Stimulated activated CD8-positive, alpha-beta memory T cell treated with anti-CD3 and anti-CD28 coated beads, Interleukin-15, amount 100 ng/mL, for 48 hours (primary cell): Measurements from ENCODE around the gene KCNG4.

ENCODE experiments used
- DNase-seq, 2 donors: peaks; one replicate each; pipeline ENCODE4 v3.0.0-alpha.2; 2020; ENCODE audit warnings: low read depth in 2 of 2

Gene KCNG4, protein sequence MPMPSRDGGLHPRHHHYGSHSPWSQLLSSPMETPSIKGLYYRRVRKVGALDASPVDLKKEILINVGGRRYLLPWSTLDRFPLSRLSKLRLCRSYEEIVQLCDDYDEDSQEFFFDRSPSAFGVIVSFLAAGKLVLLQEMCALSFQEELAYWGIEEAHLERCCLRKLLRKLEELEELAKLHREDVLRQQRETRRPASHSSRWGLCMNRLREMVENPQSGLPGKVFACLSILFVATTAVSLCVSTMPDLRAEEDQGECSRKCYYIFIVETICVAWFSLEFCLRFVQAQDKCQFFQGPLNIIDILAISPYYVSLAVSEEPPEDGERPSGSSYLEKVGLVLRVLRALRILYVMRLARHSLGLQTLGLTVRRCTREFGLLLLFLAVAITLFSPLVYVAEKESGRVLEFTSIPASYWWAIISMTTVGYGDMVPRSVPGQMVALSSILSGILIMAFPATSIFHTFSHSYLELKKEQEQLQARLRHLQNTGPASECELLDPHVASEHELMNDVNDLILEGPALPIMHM

DNA sequence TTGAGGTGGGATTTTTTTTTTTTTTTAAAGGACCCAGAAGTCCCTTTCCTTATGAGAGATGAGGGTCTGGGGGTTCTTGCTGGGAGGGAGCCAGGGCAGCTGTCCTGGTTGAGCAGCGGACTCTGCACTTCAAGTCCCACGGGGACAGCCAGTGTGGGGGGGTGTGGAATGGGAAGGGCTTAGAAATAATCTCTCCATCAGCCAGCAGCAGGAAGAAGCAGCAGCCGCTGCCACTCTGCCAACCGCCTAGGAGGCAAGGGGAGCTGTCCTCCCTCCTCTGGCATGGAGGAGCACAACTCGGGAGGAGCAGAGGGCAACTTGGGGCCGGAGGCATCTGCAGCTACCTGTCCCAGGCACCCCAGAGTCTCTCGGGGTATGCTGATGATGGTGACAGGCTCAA lies at the start of gene KCNG4:
KCNG4 (minus strand) TSS at position 104 of the 400 bp plus-strand sequence. CDS start 2,527 bp downstream, outside the sequence.
- DNase-seq: no peak

DNA sequence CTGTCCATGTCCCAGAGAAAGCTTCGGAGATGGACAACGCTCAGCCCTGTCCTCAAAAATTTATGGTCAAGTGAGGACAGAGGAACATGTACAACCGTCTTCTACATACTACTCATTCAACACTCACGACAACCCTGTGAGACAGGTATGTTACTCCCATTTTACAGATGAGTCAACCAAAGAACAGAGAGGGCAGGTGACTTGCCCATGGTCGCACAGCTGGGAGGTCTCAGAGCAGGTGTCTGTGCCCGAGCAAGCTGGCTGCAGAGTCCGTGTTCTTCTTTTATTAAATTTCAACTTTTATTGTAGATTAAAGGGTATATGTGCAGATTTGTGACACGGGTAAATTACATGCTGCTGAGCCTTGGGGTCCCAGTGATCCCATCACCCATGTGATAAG lies 49.1 kb upstream of the KCNG4 start:
- no peak for DNase-seq

DNA sequence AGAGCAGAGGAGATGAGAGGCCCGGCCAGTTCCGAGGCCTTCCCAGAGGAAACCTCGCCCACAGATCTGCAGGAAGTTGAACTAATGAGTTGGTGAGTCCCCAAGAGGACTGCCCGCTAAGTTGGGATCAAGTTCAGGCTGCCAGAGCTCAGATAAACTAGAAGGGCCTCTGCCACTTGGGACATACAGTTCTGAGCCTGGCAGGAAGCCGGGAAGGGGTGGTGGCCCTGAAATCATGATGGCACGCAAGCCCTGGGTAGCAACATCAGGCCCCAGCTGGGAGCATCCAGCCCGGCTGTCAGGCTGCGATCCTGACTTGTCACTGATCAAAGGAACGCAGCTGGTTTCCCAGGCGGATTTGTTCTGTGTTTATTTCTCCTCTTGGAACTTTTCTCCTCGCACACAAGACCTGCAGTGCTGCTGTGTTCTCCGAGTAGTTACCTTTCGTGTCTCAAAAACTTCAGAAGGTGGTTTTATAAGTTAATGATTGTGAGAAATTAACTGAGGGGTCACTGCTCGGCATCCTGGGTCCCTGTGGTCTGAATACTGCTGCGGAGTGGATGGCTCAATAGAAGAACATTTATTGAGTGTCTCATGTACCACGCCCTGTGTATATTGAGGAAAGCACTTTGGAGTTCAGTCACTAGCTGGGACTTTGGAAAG lies 46.9 kb upstream of the KCNG4 start:
- no peak for DNase-seq

DNA sequence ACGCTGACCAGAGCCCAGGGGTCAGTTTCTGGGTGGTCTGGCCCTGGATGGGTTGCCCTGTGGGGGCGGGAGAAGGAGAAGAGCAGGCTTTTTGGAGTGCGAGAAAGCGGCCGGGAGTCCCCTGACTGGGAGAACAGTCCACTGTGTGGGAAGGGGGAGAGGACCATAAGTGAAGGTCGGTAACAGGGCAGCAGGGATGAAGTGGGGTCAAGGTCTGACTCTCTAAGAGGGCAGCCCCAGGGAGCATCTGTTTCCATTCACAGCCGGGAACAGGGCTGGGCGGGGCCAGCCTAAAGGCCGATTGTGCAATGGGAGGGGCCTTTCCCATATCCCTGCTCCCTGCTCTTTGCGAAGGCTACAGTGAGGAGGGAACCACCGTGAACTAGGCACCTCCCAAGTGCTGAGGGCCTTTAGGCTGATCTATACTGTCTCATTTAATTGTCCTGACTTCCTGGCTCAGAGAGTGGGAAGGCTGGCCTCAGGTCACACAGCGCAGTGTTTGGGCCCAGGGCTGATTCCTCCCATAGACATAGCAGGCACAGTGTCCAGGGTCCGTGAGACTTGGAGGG lies 44.4 kb upstream of the KCNG4 start:
- DNase-seq: no peak

DNA sequence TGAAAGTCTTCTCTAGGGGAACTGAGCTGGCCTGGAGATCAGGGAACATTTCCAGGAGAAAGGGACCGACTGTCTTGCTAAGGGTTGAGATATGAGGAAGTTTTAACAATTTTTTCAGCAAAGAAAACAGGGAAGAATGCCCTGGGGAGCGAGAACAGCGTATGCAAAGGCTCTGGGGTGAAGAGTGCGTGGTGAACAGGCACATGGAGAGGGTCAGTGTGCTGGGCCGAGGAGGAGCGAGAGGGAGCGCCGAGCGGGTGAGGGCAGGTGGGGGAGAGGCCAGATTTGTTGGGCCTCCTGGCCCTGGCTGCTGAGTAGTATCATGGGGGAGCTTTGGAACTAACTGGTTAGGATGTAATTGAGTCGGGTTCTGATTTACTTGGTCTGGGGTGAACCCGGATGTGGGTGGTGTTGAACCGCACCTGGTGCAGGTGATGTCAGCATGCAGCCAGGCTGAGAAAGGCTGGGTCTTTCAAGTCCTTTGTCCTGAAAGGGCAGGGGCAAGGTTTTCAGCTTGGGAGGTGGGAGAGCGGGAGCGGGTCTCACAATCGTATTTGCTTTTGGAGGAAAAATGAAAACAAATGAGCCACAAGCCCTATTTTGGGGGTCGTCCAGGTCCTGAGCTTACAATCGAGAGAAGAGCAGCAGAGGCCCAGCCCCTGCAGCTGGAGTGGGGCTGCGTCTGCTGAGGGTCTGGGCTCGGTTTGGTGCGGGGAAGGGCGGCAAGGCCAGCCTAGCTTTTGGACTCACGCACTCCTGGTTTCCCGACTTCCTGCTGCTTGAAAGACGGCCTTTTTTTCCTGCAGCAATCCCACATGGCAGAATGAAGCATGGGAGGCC lies 43.7 kb upstream of the KCNG4 start:
- DNase-seq: no peak

DNA sequence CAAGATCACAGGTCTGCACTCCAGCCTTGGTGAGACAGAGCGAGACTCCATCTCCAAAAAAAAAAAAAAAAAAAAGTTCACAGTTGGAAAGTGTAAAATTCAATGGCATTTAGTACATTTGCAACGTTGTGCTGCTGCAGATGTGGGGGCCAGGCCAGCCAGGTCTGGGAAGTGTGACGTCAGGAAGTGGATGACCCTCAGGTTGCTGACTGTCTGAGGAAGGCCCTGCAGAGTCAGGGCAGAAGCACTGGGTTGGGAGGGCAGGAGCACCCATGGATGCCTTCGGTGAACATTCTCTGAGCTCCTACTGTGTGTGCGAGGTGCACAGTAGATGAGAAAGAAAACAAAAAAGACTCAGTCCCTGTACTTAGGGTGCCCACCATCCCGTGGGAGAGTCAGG lies 42.7 kb upstream of the KCNG4 start:
- DNase-seq: no peak

DNA sequence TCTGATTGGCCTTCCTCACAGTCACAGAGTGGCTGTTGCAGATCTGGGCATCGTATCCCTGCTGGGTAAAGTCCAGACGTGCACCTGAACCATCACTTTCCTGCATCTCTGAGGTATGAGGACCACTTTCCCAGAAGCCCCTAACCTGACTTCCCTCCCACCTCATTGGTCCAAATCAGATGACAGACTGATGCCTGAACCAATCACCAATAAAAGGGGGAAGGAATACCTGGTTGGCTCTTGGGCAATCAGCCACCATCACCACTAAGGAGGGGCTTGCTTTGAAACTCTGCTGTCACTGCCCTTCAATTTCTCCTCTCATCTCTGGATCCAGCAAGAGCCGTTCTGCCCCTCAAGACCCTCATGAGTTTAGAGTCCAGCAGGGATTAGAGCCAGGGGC lies 41.3 kb upstream of the KCNG4 start:
- no peak for DNase-seq

DNA sequence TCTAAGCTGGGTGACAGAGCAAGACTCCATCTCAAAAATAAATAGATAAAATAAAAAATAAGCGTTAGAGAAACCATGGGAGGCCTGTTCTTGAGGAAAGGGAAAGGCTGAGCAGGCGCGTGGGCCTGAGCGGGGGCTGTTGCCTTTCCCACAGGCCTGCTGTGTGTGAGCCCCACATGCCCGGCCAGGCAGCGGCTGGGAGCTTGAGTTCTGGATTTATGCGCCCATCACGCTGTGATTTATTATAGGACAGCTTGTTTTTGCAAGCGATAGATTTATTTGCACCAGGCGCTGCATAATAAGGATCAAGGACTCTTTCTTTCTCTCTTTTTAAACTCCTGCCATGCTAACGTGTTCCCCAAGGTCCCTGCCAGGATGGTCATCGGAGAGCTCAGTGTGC lies 40.1 kb upstream of the KCNG4 start:
- no peak for DNase-seq

DNA sequence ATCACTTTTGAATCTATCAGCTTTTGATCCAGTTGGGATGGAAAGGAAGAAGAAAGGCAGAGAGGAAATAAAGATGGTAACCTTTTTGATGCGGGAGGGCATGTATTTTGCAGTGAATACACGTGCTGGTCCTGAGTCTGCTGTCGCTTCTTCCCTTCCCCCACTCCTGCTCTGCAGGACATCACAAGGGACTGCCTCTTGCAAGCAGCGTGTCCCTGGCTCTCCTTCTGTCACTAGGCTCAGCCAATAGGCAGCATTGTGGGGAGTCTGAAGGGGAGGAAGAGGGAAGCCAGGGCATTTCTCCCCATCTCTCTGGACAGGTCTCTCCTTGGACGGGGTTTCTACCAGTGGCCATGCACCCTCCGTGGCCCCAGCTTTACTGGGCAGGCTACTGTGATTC lies 39.2 kb upstream of the KCNG4 start:
- DNase-seq: no peak

DNA sequence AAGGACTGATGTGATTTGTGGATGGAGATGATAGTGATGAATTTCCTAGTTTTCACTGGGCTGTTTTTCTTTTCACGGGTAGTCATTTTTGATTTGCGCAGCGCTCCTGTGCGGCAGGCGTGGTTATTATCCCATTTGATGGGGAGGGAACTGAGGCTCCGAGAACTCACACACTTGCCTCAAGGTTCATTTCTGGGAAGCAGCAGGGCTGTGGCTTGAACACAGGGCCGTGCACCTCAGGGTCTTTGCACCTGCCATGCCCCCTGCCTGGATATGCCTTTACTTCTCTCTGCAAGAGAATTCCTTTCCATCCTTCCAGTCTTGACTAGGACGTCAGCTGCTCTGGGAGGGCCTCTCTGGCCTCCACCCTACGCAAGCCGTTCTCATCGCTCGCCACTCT lies 38.5 kb upstream of the KCNG4 start:
- DNase-seq: no peak

DNA sequence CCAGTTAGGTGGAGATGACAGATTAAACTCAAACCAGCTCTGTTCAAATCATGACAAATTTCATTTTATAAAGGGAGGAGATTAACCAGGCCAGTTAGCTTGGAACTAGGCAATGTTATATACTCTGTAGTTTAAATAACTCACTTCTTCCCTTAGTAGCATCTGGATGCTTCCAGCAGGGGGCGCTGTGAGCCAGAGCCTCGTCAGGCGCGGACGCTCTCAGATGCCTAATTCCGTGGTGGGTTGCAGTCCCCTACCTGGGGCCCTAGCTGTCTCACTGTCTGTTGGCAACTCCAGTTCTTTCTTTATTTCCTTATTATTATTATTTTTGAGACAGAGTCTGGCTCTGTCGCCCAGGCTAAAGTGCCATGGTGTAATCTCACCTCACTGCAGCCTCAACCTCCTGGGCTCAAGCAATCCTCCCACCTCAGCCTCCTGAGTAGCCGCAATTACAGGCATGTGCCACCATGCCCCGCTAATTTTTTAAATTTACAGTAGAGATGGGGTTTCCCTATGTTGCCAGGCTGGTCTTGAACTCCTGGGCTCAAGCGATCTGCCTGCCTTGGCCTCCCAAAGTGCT lies 37.5 kb upstream of the KCNG4 start:
- peak; percentile 21 to 48 for DNase-seq

DNA sequence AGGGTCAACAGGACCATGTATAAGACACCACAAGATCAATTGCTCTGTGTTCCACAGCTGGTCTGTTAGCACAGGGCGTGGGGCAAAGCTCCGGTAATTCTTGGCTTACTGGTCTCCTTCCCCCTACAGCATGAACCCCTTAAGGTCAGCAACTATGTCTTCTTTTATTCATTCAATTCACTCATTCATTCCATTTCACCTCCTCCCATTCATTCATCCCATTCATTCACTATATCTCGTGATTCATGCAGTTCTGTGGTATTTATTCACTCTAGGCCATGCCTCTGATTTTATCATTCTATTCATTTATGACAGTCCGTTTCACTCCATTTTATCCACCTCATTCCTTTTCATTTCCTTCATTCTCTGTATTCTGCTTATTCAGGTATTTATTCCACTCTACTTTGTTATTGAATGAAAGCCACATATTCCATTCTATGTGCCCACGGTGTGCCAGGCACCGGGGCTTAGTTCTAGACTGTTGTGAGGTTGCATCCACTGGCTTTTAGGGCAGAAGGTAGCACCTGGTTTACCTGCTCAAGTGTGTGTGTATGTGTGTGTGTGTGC lies 35.9 kb upstream of the KCNG4 start:
- DNase-seq: no peak

DNA sequence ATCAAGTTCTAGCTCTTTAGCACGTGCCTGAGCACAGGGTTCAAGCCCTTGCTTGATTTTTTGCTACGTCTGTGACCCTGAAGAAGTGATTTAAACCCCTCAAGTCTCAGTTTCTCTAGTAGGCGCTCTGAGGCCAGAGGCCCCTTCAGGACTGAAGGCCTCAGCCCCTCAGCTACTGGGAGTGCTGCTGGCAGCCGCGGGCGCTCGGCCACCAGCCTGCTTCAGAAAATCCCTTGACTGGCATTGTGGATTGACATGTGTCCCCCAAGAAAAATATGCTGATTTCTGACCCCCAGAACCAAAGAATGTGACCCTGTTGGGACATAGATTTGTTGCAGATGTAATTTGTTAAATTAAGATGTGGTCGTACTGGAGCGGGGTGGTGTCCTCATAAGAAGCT lies 34.7 kb upstream of the KCNG4 start:
- no peak for DNase-seq

DNA sequence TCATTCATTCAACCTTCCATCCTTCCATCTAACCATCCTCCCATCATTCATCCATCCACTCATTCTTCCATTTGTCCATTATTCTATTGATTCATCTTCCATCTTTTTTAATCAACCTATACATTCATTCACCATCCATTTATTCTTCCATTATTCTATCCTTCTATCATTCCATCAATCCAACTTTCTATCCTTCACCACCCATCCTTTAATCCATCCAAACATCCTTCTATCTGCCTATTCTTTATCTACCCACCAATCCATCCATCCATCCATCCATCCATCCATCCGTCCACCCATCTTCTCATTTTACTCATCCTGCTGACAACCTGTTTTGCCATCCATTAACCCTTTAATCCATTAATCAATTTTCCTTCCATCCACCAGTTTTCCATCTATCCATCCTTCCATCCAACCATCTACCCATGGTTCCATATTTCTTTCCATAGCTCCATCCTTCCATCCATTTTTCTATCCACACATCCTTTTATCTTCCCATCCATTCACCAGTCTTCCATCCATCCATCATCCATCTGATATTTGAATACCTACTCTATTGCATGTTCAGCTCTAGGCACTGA lies 33.0 kb upstream of the KCNG4 start:
- DNase-seq: no peak

DNA sequence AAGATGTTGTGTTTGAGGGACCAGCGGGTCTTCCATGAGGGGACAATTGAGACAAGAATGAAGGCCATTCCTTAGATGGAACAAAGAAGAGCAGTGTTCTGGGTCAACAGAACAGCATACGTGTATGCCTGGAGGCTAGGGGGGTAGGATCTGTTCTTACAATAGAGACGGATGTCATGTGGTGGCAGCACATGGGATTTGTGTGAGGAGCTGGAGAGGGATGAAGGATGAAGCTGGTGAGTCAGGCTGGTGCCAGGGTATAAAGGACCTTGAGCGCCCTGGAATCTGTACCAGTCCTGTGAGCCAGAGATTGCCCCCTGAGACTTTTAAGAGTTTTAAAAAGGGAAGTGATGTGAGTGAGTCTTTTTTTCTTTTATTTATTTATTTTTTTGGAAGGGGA lies 32.1 kb upstream of the KCNG4 start:
- DNase-seq: no peak

DNA sequence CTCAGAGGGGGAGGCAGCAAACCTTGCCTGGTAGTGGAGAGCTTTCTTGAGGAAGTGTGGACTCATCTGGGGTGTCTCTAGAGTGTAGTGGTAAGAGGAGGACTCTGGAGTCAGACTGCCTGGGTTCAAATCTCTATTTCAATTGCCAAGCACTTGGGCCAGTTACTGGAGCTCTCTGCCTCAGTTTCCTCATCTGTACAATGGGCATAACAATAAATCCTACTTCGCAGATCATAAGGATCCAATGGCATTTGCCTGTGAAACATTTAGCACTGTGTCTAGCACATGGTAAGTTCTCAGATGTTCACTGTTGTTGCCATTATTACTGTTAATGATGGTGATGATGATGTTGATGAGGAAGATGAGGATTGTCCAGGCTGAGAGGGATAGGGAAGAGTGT lies 31.2 kb upstream of the KCNG4 start:
- no peak for DNase-seq

DNA sequence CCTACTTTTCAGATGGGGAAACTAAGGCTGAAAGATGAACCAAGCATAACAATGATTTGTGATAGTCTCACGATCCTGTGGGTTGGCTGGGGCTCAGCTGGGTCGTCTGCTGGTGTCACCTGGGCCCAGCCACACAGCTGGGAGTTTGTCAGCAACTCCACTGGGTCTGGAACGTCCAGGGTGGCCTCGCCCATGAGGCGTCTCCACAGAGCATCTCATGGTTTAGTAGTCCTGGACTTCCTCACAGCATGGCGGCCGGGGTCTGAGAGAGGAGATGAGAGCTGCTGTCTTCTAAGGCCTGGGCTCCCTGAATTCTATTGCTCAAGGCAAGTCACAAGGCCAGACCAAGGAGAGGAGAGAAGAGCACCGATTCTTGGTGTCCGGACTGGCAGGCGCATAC lies 30.7 kb upstream of the KCNG4 start:
- DNase-seq: no peak

DNA sequence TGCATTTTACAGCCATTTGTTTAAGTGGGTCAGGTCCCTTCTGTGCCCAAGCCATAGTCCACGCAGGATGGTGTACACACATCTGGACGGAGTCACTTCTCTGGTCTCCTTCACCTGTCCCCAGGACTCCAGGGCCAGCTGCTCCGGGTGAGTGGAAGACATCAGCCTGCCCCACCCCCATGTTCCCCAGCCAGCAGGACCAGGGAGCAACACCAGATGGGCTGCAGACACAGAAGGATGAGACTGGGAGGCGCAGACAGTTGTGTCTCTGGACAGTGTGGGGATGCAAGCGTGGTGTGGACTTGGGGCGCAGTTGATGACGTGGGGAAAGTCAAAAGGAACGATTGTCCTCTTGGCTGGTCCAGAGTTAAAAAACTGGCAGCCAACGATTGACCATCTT lies 30.3 kb upstream of the KCNG4 start:
- no peak for DNase-seq

DNA sequence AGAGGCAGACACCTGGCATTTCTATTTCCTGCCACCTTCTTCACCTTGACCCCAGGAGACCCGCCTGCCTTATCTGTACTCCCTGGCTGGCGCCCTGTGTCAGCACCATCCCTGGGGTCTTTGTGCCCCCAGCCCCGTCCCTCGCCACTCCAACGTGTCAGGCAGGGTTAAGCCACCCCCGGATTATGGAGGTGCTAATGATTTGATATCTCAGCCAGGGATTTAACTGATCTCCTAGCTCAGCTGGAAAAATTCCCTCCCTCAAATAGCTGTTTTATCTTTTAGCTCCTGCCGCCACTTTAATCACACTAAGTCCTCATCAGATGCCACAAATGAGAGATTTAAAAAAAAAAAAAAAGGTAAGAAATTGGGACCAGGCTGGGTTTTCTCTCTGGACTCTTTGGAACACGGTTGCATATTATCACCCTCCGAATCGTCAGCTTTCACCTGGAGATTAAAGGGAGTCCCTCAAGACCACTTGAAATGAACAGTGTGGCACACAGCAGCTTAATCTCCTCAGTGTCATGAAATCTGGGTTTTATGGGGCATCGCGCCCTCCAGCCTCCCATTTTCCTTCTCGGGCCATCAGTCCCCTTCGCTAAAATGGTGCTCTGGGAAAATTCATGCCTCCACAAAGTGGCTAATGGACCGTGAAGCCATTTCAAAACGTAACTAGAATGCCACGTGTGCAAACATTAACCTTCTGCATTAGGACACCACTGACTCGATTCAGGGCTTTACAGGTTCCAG lies 28.7 kb upstream of the KCNG4 start:
- no peak for DNase-seq

DNA sequence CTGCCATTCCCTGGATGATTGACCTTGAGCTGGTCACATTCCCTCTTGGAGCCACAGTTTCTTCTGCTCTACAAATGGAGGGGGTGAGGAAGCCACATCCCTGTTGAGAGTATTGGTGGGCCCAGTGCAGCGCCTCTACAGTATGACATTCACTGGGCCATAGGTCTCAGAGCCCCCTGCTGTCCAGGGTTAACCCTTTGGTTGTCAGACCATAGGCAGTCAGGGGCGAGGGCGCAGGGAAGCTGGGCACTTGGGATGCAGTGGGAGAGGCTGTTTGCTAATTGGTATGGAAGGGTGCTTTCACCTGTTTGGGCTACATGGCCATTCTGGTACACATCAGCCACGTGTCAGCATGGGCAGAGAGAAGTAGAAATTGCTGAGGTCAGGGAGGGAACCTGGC lies 27.6 kb upstream of the KCNG4 start:
- DNase-seq: no peak
